ENCODE data around the gene PLOD2.

- no peak for TF ChIP-seq CTCF (IDR thresholded peaks at IDR 0.05 in 4 of 5, conservative IDR thresholded peaks at IDR 0.05 in 1 of 5)
- TF ChIP-seq POLR2A (IDR thresholded peaks at IDR 0.05), result no peak
Measured at GRCh38 chr3:146092230-146092629, 68.8 kb downstream of the PLOD2 start.

All from gastrocnemius medialis (tissue), 4 donors.